A549 (cell line): ENCODE data around the gene ALDOA.

Experiments
- CHD4 ChIP-seq: fragments of 200-600 bp; sonication (generic); IDR thresholded peaks from 2 replicates; pipeline ENCODE4 v1.6.1; 2016; ENCODE audit warnings: antibody characterized with exemption, mild to moderate bottlenecking, borderline replicate concordance
- POLR2A ChIP-seq: IDR thresholded peaks from 2 replicates; pipeline ENCODE4 v1.6.1; 2012; ENCODE audit warnings: mild to moderate bottlenecking, low read length
- TF ChIP-seq, protein P1 (sequence below): fragments of >200 bp; sonication (Bioruptor Twin); formaldehyde crosslinking; IDR thresholded peaks from 3 replicates; pipeline ENCODE4 v1.5.1; 2016

DNA sequence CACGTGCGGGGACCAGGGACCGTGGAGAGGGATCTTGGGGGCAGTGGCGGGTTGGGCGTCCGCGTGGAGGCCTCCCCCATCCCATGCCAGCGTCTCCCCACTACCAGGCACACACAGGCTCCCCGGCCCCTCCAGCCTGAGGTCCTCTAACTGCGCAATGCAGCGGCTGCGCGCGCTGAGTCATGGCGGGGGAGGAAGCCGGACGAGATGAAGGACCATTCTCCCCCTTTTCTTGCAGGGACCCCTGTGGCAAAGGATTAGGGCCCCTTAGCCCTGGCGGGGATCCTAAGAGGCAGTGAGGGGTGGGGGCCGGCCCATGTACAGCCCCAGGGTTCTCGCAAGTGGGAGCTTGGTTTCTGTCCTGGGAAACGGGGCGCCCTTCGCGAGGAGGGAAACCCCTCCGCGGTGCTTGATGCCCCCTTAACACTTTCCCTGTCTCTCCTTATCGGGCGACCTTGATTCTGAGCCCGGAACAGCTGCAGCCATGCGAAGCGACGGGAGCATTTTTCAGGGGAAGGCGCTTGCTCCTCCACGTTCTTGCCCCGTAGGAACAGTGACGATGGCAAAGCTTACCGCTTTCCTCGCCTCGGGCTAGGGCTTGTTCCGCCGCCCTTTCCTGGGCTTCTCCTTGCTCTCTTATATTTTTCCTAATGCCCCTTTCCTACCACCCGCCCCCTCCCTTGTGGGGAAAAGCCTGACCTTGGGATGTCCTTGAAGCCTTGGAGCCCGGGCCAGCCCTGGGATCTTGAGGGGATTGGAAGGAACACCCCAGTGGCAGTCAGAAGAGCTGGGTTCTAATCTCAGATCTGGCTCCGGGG is 592 bp downstream of the ALDOA start:
- TF ChIP-seq, protein P1, sequence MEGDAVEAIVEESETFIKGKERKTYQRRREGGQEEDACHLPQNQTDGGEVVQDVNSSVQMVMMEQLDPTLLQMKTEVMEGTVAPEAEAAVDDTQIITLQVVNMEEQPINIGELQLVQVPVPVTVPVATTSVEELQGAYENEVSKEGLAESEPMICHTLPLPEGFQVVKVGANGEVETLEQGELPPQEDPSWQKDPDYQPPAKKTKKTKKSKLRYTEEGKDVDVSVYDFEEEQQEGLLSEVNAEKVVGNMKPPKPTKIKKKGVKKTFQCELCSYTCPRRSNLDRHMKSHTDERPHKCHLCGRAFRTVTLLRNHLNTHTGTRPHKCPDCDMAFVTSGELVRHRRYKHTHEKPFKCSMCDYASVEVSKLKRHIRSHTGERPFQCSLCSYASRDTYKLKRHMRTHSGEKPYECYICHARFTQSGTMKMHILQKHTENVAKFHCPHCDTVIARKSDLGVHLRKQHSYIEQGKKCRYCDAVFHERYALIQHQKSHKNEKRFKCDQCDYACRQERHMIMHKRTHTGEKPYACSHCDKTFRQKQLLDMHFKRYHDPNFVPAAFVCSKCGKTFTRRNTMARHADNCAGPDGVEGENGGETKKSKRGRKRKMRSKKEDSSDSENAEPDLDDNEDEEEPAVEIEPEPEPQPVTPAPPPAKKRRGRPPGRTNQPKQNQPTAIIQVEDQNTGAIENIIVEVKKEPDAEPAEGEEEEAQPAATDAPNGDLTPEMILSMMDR = no peak
- TF ChIP-seq CHD4 = no peak
- TF ChIP-seq POLR2A = no peak
